NCI-H2227 (cell line): Measurements from ENCODE around the gene ARID1B.
"Not testable (repeated sequence)": the region's sequence is repeated elsewhere in the genome, so short reads cannot be mapped to it uniquely, and the experiment has no call there.

ENCODE experiments used
- DNase-seq: peaks from one replicate; lab custom pipeline; 2025; ENCODE audit not compliant: unreplicated experiment; lab: John Stamatoyannopoulos, UW

The ARID1B gene

DNA sequence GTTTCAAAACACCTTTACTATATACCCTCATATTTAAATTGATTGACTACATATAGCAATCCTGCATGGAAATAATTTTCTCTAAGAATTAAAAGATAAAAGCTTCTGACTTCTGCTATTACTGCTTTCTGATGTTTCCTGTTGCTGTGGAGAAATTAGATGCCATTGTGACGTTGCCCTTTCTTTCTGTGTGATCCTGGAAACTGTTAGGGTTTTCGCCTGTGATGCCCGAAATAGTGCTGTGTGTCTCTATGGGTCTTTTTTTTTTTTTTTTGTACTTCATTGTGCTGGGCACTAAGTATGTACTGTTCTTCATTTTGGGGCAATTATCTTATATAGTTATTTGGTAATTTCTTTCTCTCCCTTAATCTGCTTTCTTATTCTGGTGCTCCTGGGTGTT lies 205.0 kb downstream of the ARID1B start:
- no peak for DNase-seq

DNA sequence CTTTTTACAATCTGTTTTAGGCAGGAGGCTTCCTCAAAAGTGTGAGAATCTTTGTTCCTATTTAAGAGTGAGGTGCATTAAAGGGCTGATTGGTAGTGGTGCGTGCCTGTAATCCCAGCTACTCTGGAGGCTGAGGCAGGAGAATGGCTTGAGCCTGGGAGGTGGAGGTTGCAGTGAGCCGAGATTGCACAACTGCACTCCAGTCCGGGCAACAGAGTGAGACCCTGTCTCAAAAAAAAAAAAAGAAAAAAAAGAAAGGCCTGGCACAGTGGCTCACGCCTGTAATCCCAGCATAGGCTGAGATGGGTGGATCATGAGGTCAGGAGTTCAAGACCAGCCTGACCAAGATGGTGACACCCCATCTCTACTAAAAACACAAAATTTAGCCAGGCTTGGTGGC lies 205.7 kb downstream of the ARID1B start:
- DNase-seq: not testable (repeated sequence)

DNA sequence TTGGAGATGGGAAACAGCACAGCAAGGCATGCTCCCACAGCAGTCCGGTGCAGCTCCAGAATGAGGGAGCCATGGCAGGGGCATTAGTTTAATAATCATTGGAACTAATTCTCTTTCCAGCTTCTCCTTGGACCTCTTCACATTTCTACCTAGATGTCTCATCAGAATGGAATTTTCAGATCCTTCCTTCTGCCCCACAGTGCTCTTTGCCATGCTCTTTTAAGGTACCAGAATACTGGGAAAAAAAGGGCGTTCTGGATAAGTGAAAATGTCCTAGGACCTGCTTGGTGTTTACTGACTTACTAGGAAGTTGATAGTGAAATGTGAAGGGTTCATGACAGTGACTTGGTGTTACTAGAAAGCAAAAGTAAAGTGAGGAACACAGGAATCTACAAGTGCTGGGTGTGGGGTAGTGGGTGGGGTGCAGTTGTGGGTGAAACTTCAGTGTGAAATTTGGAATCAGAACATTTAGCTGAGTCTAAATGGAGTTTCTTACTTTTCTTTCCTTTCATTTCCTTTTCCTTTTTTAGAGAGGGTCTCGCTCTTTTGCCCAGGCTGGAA lies 207.1 kb downstream of the ARID1B start:
- DNase-seq: no peak

DNA sequence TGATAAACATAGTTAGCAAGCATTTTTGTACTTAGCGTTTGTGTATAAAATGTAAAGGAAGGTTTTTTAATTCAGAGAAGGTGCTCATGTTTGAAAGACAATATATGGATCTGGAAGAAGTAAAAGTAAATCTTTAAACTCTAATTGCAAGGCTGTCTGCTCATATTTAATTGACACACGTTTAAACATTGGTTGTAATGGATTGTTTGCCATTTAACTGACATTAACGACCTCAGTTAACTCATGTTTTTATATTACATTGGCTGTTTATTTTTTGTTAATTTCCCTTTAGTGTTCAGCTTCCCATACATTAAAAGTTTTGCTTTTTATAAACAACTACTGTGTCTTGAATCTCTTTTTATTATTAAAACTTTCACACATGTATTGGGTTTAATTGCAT lies 208.1 kb downstream of the ARID1B start:
- DNase-seq: no peak

DNA sequence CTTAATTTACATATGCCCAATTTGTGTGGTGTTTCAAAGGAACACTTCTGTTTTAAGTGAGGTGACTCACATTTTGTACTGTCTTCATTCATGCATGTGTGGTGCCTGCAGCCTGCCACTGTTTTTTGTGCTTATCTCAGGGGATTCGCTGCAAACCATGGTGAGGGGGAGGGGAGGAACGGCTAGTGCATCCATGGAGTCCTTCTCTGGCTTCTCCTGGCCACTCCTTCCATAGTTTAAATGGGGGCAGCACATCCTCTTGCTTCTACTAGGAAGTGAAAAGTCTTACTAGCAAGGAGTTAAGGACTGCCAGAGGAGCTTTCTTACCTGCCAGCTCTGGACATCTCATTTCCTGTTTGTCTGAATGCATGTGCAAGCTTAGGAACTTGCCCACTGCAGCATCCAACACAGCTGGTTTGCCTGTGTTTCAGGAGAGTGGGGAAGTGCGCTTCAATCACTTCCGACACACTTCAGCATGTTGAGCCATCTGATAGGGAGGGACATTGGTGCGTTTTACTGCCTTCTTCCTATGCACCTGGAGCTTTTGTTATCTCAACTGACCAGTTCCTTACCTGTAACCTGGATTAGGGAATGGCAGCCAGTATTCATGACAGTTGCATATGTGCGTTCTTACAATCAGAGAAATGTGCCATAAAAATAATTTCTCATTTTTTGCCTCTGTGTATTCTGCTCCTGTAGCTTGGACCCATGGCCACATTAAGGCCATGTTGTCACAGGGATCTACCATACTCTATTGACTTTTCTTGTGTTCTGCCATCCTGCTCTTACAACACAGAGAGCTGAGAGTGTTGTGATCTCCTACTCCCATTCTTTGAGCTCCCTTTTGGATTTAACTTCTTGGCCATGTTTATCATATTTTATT lies 211.3 kb downstream of the ARID1B start:
- DNase-seq: peak; percentile 35

DNA sequence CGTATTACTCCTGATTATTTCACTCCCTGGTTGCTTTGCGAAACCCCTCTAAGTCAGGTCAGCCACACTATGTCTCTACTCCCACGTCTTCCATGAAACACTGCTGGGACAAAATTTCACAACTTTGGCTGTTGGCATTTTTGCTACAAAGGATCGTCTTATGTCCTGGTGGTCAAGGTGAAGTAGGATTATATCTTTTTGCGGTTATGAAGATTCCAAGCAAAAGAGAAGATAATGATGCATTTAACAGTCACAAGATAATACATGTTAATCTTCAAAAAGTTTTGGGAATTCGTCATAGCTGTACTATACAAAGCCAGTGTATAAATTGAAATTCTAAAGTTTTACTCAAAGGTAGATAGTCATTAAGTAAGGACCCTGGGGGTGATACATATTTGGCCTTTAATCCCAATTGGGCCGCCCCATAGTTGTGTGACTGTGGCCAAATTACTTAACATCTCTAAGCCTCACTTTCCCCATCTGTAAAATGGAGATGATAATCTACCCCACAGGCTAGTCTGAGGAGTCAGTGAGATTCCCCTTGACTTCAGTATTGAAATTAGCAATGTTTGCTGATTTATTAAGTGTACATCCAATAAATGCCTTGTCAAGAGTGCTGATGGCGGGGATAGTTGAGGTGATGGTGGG lies 212.1 kb downstream of the ARID1B start:
- no peak for DNase-seq

DNA sequence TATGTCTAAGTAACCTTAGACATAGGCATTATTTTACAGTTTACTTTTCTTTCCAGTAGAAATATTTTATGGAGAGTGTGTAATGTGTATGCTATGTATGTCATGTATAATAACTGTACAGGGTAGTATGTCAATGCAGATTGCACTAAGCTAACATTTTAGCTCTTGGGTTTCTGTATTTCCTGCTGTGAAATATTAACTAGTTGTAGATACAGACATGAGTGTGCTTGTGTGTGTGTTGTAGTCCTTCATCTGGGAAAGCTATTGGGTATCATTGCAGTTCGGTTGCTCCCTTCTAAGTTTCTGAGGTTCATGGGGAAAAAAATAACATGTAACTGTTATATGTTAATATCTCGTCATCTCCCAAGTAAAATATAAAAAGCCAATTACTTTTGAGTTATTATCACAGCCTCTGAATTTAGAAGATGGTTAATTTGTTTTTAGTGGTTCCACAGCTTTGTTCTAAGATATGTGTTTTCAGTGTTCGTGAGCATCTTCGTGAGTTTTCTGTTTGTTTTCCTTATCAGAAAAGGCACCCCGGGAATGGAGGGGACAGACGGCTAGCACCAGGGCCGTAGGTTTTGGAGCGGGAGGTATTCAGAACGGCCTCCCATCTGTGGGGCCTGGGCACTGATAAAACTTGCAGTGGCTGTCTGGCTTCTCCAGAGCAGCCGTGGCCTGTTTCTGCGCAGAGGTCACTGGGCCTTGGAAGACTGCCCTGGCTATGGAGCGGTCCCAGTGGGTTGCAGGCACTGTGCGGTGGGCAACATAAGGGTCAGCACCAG lies 215.0 kb downstream of the ARID1B start:
- no peak for DNase-seq

DNA sequence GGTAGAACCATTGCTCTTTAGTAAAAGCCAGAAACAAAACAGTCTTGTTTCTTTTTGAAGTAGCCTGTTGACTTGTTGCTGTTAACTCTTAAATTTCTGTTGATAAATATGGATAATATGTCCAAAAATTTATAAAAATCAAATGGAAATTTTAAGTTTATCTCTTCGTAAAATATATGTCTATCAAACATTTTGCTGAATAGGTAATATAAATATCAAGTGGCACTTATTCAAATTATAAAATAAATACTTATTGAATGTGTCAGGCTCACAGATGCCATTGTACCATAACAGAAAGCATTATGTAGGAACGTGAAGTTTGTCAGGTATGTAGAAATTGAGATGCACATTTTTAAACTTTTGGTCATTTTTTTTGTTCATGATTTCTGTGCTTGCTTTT lies 216.5 kb downstream of the ARID1B start:
- DNase-seq: no peak

DNA sequence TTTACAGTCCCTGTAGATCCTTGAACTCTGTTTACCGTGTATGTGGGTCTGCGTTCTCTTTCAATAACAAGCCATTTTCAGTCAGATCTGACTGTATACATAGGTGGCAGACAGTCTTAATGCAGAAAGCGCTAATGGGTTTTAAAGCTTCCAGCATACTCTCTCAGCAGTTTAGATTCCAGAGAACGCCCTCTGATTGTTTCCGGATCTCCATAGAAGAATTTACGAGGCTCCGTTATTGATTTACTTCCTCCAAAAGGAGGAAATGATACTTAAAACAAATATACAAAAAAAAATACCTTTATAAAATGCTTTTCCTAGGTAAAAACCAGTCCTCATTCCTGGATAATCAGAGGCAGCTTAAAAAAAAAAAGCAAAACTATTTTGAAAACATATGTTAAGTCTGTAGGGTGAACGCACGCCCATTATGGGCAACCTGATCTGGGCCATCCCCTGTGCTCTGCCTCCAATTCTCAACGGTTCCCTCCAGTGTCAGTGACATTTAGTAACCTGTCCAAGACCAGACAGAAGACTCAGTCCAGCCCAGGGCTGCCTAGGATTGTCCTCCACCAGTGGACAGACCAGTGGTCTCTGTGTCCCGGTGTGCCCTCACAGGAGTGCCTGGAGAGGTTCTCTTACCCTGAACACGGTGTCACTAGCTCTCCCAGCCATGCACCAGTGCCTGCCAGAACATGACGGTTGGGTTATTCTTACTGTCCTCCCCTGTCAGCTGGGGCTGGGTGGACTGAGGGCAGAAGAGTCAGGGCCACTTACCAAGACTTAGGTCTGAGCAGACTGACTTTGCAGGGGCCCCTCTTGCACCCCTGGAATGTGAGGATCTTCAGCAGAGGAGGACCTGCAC lies 217.3 kb downstream of the ARID1B start:
- DNase-seq: no peak

DNA sequence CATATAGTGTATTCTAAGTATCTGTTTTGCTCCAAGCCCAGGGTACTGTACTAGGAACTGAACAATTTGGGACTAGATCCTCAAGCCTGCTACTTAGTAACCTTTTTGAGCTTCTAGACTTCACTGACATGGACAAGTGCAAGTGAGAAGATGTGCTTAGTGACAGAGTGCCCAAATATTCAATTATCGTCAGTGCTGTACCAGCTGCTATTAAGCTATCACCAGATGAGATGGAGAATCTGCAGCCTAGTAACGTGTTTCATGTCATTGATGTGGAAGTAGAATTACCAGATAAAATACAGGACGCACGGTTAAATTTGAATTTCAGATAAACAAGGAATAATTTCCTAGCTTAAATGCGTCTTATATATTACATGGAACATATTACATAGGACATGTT lies 218.3 kb downstream of the ARID1B start:
- no peak for DNase-seq

DNA sequence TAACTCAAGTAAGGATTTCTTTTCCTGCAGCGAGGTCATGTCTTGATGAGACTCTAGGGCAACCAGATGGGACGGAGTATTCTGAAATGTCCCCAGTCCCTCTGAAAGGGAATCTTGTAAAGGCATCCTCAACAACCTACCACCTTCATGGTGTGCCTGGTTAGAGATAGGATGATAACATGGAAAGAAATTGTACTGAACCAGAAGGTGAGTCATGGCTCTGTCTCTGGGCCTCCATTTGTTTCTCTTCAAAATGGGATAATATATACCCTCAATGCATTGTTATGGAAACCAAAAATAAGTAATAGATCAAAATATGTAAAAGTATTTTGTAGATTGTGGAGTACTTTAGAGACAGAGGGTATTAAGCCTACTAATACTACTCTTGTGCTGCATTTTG lies 219.1 kb downstream of the ARID1B start:
- no peak for DNase-seq

DNA sequence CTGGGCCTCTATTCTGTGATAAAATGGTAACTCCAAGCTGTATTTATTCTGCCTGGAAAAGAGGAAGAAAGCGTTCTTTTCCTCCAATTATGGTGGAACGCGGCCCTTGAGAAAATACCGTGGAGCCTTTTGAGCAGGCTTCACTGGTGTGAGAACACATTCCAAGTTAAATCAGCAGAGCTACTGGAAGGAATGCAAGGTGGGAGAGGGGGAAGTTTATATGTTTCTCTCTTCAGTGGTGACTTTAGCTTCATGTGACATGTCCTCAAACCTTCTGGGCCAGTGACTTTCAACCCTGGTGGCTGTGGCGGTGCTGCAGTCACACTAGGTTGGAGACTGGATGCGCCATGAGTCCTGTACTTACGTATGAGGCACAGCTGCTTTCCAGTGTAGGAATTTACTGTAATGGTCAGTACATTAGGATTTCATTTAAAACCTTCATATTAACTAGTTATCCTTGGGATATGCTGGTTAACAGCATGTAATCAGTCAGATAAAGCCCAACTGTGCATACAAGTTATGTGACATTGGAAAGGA lies 221.7 kb downstream of the ARID1B start:
- no peak for DNase-seq

DNA sequence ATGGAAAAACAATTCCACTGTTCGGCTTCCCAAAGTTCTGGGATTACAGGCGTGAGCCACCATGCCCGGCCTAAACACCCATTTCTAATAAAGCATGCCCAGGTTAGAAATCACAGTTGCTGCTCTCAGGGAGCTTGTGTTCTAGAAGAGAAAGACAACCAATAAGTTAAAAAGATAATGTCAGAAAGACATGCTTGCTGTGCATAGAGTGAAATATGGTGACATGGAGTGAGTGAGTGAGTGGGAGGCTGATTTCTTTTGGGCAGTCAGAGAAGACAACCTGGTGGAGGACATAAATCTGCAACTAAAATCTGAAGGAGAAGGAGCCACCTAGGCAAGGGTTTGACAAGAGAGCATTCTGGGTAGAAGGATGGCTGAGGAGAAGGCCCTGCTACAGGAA lies 222.6 kb downstream of the ARID1B start:
- no peak for DNase-seq

DNA sequence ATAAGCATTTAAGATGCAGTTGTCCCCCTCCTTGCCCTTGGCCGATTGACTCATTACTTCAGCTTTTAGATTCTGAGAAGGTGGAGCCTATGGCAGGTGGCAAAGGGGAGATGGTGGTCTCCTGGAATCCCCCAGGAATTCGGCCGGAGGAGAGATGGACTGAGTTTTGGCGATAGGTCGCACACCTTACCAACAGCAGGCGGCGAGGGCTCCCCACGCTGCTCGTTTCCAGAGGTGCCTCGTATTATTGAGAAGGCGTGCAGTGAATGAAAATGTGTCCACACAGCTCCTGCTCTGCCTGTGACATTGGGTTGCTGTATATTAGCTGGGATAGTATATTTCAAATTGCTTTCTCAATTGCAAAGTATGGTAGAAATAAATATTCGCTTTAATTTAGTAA lies 224.5 kb downstream of the ARID1B start:
- no peak for DNase-seq

DNA sequence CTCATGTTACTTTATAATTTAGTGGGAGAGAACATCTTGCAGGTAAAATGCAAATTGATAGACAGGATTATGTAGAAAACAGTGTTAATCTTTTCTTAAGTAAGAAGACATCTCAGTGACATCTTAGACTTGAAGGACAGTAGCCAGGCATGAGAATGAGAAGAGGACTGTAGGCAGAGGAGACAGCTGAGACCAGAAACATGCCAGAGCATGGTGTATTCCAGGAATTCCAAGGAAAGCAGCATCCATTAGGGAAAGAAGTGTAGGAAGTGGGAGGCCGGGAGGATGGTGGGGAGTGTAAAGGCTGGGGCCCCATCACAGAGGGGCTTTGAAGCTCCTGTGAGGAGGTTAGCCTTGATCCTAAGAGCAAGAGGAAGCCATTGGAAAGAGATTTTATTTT lies 225.6 kb downstream of the ARID1B start:
- DNase-seq: no peak

DNA sequence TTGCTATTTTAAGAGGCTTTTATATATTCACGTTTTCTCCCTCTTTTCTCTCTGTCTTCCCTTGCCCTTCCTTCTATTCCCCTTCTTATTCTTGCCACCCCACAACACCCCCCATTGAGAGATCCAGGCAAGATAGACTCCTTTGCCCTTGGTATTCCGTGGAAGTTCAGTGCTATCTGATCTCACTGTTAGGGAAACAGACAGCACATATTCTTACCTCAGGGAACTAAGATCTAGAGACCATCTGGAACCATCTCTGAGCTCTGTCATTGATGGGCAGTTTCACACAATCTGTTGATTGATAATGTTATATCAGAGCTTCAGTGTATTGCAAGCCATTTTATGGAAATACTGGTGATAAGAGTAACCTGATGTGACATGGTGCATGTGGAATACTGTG lies 228.8 kb downstream of the ARID1B start:
- no peak for DNase-seq

DNA sequence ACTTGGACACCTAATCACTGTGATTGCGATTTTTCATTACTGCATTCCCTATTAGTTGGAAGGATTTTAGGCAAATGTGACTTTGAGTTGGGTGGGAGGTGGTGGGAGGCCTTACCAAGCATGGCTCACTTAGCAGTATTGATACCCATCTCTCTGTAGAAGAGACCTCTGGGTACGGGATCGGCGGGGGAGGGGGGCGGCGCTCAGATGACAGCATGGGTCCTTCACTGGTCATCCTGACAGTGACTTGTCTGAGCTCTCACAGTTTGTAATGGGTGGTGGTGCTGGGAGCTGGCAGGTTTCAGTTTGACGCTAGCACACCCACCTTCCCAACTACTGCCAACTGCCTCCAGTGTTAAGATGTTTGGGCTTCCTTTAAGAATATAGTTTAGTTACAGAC lies 231.4 kb downstream of the ARID1B start:
- no peak for DNase-seq

DNA sequence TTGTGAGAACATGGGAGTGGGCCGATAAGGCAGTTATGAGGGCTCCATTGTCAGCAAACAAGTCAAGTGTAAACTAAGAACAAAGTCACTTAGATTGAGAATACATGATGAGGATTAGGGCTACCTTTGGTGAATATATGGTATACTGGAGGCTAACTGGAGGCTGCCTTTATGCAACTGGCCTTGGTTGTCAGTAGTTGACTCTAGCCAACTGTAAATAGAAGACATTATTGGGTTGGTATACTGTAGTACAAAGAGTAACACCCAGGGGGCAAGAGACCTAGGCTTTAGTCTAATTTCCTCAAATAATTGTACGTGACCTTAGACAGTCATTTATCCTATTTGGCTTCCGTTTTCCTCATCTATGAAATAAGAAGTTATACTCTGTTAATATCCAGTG lies 235.2 kb downstream of the ARID1B start:
- no peak for DNase-seq

DNA sequence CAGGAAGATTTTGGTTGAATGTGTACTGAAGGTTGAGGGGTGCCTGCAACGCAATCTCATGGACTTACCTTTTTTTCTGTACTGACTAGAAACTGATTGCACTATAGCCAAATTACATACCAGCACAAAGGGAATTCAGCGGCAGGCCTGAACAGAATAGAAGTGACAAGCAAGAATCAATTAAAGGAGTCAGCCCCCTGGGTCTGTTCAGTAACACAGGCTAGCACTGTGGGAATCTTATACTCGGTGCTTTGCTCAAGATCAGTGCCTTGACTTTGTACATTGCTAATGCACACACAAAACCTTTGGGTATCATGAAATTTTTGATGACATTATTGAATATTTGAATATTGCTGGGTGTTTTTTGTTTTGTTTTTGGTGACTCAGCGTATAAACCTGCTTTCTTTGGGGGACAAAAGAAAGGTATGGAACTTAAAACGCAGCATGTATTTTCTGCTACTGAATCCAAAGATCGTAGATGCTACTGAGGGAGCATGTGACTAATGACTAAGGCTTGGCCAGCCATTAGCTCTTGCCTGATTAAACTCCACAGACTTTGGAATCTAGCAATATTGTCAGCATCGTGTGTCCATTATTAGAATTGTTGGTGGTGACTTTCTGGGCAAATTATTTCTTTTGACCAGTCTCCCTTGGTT lies 236.6 kb downstream of the ARID1B start:
- peak; percentile 38 for DNase-seq

DNA sequence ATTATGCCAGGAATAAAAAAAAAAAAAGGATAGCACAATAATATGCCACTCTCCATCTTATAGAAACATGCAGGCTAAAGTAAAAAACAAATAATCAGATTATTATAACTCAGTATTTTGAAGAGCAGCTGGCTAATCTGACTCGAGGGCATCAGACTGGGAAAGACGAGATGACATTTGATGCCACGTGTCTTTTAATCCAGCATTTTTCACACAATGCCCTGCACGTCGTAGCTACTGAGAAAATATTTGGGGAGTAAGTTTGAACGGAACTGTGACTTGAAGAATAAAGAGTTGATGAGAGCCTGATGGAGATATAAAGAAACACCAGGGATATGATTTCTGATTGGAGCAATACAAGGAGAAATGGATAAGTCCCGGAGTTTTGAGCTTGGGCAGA lies 237.7 kb downstream of the ARID1B start:
- no peak for DNase-seq
